HG02970 (cell line): Measurements from ENCODE around the gene REXO4.
A peak's percentile ranks its signal among the peaks of the same experiment; 100 is the strongest.

Experiments used
- ATAC-seq: cut with Tn5 transposase; IDR thresholded peaks from one replicate; pipeline ENCODE4 v1.9.1; 2021; ENCODE audit warnings: mild to moderate bottlenecking, moderate library complexity, moderate number of reproducible peaks; ENCODE audit not compliant: unreplicated experiment, low FRiP score

REXO4 gene, protein sequence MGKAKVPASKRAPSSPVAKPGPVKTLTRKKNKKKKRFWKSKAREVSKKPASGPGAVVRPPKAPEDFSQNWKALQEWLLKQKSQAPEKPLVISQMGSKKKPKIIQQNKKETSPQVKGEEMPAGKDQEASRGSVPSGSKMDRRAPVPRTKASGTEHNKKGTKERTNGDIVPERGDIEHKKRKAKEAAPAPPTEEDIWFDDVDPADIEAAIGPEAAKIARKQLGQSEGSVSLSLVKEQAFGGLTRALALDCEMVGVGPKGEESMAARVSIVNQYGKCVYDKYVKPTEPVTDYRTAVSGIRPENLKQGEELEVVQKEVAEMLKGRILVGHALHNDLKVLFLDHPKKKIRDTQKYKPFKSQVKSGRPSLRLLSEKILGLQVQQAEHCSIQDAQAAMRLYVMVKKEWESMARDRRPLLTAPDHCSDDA

DNA sequence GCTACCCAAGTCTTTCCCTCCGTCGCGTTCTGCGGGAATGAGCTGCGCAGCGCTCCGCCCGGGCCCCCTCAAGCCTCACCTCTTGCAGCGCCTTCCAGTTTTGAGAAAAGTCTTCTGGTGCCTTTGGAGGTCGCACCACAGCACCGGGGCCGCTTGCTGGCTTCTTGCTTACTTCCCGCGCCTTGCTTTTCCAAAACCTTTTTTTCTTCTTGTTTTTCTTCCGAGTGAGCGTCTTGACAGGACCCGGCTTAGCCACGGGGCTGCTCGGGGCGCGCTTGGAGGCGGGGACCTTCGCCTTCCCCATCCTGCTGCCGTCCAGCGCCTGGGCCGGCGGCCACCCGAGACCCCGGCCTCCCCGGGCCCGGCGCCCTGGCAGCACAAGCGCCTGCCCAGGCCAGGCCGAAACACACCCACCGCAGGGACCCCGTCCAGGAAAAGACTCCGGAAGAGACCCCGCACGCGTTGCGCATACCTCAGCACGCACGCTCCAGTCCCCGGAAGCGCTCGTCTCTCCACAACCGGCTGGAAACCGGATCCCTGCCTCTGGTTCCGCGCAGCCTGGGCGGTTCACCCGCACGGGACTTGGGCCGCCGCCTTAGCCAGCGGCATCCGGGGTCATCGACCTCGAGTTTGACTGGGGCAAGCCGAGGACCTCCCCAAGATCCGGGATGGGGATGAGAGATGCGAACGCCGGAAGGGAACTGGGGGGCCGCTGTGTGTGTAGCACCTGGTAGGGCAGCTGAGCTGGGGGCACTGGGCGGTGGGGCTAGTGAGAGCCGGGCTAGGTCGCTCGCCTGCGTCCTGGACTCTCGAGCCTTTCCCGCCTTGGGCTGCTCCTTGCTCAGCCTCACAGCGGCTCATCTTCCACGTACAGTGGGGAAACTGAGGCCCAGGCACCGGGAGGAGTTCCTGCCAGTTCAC, at the start of gene REXO4:
TSS of gene REXO4 (minus strand) at position 470 of the 921 bp plus-strand sequence. CDS start at position 304, 166 bp downstream.
- peak; percentile 69 for ATAC-seq

DNA sequence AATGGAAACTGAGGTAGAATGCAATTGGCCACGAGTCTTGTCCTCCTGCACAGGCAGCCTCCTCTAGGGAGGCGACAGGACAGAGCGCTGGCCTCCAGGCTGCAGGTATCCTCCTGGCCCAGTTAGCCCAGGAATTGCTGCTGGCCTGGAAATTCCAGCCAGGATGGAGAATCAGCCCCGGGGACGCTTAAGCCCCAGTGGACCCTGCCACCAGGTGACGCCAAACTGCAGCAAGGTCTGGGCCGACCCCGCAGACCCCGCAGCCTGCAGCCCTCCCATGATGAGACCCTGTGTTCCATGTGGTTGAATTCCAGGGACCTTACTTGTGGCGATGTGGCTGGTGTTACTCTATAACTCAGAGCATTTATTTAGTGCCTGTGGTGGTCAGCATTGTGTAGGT, 49.3 kb upstream of the REXO4 start:
- ATAC-seq, result no peak

DNA sequence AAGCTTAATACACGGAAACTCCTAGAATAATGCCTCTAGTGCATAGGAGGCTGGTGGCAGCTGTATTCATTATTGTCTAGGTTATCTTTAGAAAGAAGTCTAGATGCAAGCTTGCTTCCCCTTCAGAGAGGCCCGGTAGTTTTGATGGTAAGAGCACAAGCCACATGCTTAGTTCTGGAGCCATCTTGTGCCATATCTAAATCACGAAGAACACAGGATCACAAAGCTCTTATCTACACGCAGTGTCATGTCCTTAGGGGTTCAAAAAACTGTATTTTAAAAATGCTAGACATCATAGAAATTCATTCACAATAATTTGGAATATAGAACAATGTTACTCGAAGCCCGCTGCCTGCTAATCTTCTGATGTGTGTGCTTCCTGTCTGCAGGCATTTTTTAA, 48.2 kb upstream of the REXO4 start:
- no peak for ATAC-seq

DNA sequence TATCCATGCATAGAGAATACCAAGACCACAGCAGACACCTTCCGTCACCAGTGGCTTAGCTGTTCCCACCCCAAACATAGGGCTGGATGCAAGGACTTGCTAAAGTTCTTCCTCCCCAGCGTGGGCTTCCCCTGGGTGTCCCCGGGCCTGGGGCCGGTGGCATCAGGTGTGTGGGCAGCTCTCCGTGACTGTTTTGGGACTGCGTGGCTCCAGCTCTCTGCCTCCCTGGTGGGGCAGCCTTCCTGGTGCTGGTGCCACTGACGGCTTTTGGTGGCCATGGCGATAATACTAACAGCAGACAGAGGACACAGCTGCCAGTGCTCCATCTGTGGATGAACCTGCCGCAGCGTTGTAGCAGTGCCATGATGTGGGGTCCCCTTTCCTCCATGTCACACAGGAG, 46.8 kb upstream of the REXO4 start:
- no peak for ATAC-seq

DNA sequence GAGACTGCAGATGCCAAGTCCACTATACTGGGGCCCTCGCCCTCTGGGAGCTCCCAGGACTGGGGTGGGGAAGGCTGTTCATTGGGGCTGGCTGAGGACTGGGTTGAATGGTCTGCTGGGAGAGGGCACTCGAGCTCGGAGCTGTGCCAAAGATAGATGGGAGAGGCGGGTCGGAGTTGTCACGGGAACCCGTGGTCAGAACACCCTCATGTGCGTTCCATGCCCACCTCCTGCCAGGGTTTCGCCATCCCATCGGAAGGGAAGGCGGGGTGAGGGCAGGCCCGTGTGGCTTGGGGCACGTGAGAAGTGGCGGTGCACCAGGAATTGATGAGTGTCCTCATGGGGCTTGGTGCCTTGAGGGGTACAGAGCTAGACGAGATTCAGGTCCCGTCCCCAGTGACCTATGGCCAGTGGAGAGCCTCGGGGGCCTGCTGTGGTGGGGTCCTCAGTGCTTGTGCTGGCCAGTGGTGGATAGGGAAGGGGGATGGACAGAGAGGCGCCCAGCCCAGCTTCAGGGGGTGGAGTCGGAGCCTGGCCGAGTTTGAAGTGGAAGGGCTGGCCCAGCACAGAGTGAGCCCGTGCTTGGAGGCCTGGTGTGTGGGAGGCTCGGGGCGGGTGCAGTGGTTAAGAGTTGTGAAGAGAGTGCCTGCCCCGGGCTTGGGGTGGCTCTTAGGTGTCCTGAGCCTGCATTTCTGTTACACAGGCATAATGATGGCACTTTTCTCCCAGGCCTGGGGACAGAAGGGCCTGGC, 46.2 kb upstream of the REXO4 start:
- ATAC-seq, result no peak

DNA sequence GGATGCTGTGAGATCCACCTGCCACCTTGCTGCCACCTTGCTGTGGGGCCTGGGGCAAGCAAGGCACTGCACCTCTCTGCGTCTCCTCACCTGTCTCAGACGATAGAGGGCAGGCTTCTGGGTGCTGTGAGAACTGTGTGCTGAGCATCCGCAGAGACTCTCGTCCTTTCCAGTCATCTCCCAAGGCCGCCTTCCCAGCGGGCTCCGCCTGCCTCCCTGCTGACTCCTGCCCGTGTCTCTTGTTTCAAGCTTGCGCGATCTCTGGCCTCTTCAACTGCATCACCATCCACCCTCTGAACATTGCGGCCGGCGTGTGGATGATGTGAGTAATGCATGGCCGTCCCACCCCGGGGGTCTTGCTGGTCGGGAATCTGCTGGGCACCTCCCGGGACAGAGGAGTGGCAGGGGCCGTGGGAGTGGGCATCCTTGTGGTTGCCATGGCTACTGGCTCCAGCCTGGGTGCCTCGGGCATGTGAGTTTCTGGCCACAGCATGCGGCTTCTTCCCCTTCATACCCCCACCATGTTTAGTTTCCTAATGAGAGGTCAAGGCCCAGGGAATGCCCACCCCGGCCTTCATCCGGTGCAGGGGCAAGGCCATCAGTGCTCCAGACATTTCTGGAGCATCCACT, 45.5 kb upstream of the REXO4 start:
- ATAC-seq, result no peak

DNA sequence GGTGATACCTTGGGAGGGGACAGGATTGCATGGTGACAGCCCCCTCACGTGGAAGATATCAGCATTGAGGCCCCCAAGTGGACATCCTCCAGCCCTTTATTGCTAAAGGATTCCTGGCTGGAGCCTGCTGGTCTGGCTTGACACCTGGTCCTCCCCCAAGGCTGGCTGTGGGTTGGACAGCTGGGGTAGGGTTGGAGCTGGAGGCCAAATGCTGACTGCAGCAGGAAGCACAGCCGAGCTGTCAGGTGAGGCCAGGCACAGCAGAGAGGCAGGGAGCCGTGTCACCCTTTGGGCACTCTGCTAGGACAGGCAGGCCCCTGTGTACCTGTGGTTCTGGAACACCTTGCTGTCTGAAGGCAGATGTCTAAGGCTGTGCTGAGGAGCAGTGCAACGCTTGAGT, 44.2 kb upstream of the REXO4 start:
- ATAC-seq, result no peak

DNA sequence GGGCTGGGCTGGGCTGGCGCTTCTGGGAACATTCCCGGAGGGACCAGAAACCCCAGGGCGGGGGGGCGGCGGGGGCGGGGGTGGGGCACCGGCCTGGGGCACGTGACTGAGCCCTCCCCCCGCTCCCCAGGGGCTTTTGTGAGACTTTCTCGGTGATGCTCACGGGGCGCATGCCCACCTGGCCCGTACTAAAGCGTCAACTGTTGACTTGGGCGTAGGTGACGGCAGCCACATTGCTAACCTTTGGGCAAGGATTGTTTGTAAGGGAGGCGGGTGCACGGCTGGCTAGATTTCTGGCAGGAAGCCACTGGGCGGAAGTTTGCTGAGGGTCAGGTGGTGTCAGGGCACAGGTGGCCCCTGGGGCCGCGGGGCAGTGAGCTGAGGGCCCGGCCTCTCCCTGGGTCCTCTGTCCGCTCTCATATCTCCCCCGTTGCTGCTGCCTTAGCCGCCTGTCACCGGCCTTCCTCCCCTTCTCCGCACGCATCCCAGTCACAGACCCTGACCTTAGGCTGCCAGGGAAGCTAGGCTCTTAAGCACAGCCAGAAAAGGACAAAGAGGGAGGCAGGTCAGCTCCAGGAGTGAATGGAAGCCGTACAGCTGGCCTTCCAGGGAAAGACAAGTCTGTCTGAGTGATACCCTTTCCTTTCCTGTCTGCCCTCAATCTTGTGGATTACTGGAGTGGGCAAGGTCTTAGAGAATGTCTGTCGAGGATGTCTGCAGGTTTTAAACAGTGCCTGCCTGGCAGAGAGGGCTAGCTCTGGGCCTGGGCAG, 42.8 kb upstream of the REXO4 start:
- peak; percentile 26 for ATAC-seq

DNA sequence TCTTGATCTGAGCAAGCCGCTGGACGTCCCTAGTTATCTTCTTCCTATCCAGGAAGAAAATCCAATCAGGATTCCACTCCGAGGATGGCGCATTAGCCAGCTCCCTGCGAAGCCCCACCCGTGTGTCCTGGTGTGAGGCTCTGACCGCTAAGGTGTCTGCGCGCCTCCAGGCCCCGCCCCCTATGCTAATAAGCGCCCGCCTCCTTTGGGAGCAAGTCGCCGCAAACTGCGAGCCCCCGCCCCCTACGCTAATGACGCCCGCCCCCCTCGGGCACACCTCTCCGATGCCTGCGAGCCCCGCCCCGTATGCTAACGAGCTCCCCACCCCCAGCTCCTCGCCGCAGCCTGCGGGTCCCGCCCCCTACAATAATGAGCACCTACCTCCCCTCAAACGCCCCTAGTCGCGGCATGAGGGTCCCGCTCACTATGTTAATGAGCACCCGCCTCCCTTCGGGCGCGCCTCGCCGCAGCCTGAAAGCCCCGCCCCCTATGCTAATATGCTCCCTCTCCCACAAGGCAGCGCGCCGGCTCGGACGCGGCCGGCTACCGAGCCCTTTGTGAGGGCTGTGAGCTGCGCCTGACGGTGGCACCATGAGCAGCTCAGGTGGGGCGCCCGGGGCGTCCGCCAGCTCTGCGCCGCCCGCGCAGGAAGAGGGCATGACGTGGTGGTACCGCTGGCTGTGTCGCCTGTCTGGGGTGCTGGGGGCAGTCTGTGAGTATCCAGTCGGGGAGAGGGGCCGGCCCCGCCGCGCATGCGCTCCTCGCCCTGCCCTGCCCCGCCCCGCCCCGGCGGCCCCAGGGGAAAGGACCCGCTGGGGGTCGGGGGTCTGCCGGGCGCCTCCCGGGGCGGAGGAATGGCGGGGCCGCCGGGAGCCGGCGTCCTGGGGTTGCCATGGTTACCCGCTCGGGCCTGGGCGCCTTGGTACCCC, 41.9 kb upstream of the REXO4 start, which contains the start of gene CACFD1:
TSS of gene CACFD1 (plus strand) at position 503 of the 929 bp plus-strand sequence. CDS start at position 592, 89 bp downstream.
- peak; percentile 69 for ATAC-seq

DNA sequence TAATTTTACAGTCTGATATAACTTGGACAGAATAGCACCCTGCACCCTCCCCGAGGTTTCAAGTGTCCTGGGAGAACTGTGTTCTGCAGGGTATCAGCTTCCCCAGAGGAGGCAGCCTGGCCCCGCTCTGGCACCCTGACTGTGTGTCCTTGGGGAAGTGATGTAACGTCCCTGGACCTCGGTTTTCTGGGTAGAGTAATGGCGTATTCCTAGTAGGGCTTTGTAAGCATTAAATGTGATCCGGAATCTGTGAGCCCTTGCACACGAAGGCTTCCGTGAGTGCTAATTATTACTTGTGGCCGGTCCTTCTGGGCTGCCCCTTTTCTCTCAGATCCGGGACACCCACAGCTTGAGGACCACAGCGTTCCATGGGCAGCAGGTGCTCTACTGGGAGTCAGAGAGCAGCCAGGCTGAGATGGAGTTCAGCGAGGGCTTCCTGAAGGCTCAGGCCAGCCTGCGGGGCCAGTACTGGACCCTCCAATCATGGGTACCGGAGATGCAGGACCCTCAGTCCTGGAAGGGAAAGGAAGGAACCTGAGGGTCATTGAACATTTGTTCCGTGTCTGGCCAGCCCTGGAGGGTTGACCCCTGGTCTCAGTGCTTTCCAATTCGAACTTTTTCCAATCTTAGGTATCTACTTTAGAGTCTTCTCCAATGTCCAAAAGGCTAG, 41.0 kb upstream of the REXO4 start:
- ATAC-seq, result no peak

DNA sequence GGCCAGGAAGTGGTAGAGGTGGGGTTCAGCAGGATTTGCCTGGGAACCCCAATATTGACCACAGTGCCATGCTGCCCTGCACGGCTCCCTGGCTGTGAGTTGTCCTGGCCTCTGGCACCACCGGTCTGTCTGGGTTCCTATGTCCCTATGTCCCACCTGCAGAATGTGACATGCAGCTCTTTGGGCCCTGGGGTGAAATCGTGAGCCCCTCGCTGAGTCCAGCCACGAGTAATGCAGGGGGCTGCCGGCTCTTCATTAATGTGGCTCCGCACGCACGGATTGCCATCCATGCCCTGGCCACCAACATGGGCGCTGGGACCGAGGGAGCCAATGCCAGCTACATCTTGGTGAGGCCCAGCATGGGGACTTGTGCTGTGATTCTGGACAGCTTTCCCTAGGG, 39.9 kb upstream of the REXO4 start:
- no peak for ATAC-seq

DNA sequence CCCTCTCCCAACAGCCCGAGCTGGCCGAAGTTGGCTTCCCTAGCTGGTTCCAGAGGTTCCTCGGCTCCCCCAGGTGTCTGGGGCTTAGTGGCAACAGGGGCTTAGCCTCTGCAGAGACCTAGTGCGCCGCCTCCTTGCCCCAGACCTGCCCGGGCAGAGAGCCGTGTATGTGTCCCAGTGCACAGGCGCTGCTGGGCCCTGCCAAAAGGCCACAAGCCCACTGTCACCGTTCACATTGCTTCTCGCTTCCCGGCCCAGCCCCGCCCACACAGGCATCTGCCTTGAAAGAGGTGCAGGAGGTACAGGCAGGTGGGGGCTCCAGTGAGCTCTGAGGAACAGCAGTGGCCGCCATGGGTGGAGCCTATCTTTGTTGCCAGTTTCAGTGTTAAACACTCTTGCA, 39.4 kb upstream of the REXO4 start:
- ATAC-seq, result no peak

DNA sequence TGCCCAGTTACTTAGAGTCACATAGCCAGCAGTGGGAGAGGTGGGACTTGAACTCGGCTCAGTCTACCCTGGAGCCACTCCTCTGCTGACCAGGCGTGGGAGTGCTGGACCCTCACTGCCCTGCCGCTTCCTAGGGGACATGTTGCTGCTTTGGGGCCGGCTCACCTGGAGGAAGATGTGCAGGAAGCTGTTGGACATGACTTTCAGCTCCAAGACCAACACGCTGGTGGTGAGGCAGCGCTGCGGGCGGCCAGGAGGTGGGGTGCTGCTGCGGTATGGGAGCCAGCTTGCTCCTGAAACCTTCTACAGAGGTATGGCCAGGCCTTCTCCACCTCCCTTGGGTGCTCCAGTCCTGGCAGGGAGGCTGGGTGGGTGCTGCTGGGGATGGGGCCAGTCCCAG, 38.6 kb upstream of the REXO4 start:
- ATAC-seq, result no peak

DNA sequence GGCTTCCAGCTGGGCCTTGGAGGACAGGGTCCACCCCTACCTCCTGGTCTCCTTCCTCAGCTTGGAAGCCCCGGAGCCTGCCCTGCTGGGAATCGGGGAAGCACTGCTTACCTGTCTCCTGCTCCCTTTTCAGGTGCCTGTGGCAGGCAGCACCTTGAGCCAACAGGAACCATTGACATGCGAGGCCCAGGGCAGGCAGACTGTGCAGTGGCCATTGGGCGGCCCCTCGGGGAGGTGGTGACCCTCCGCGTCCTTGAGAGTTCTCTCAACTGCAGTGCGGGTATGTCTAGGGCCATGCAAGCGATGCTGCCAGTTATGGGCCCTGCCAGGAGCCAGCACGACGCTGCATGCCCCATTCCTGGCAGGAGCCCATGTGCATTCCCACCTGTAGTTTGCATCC, 38.1 kb upstream of the REXO4 start:
- no peak for ATAC-seq

DNA sequence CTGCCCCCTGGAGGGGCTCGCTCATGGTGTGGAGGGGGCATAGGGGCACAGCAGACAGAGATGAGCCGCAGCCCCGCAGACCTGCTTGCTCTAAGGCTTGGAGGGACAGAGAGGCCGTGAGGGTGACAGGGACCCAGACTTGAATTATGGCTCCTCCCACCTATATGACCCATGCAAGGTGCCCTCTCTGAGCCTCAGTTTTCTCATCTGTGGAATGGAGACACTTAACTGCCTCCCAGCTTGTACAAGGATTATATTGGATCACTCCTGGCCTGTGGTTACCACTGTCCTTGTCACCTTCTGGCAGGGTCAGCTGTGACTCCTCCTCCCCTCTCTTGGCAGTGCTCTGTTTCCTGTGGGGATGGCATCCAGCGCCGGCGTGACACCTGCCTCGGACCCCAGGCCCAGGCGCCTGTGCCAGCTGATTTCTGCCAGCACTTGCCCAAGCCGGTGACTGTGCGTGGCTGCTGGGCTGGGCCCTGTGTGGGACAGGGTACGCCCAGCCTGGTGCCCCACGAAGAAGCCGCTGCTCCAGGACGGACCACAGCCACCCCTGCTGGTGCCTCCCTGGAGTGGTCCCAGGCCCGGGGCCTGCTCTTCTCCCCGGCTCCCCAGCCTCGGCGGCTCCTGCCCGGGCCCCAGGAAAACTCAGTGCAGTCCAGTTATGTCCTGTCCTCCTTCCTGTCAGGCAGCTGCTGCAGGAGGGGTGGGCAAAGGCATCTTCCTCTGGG, 37.3 kb upstream of the REXO4 start:
- ATAC-seq, result no peak

DNA sequence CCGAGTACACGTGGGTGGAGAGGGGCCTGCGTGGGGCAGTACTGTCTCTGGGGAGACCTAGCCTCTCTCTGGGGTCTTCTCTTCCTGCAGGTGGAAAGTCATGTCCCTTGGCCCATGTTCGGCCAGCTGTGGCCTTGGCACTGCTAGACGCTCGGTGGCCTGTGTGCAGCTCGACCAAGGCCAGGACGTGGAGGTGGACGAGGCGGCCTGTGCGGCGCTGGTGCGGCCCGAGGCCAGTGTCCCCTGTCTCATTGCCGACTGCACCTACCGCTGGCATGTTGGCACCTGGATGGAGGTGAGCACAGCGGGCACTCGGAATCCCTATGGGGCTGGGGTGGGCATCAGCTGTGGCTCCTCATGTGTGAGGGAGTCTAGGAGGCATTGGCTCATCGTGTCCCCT, 36.5 kb upstream of the REXO4 start:
- no peak for ATAC-seq

DNA sequence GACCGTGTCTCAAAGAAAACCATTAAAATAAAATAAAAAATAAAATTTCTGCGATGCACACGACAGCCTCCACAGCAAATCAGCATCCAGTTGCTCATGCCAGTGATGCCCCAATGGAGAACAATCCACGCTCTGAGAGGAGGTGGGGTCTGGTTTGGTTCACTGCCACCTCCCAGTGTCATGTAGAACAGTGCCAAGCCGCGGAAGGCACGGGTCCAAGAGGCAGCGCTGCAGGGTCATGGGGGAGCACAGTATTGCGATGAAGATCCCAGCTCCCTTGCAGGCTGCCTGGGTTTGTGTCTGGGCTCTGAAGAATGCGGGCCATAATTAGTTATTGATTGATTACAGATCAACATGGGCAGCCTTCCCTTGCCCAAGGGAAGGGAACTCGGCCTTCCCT, 35.8 kb upstream of the REXO4 start:
- no peak for ATAC-seq
